SK-N-SH (cell line): ENCODE results near the gene IKZF5. TPM values are rescaled to one million over a fixed set of nuclear protein-coding genes. Genes with fewer than 3 reads are reported as not detected.

ENCODE experiments used
- CTCF ChIA-PET: fragments of 300-600, 350-600 bp; formaldehyde crosslinking; extraction: SDS; loops from one replicate; lab custom pipeline; 2021; lab: Yijun Ruan, JAX
- POLR2A ChIA-PET: fragments of 350-600 bp; sonication (Branson Sonifier 250); formaldehyde crosslinking; extraction: SDS; loops from one replicate; lab custom pipeline; 2020; ENCODE audit warnings: antibody characterized with exemption, inconsistent platforms; lab: Yijun Ruan, JAX
- DNase-seq: peaks from one replicate; pipeline ENCODE4 v3.0.0; 2012
- H2AFZ ChIP-seq: fragments of 200-600 bp; sonication (generic); 2 replicates; pipeline ENCODE4 v1.8.1; 2016; ENCODE audit warnings: antibody characterized with exemption, mild to moderate bottlenecking, low read depth
- H3F3A ChIP-seq: fragments of 200-600 bp; sonication (generic); replicated peaks from 2 replicates; pipeline ENCODE3; 2016; ENCODE audit warnings: antibody characterized with exemption, mild to moderate bottlenecking; ENCODE audit not compliant: insufficient read depth
- H3K27ac ChIP-seq, 2 experiments: fragments of 200-500 bp in 1 of 2; fragments of 200-600 bp in 1 of 2; sonication (Bioruptor generic) in 1 of 2; sonication (generic), shearing (Covaris generic) in 1 of 2; 2 replicates each; pipeline versions ENCODE4 v1.5.1 to v1.6.1; 2014 to 2016; ENCODE audit warnings: low read depth in 2 of 2, inconsistent platforms in 1 of 2, low read length in 1 of 2, mild to moderate bottlenecking in 1 of 2, mixed read lengths in 1 of 2
- H3K27me3 ChIP-seq: fragments of 200-600 bp; sonication (generic), shearing (Covaris generic); 2 replicates; pipeline ENCODE4 v1.6.1; 2016; ENCODE audit warnings: mixed run types; ENCODE audit not compliant: insufficient read depth
- H3K36me3 ChIP-seq, 2 experiments: fragments of 200-500 bp in 1 of 2; fragments of 200-600 bp in 1 of 2; sonication (Bioruptor generic) in 1 of 2; sonication (generic) in 1 of 2; replicated peaks in 1 of 2; 2 replicates each; pipeline versions ENCODE3 to v1.5.1; 2014 to 2016; ENCODE audit warnings: low read length in 1 of 2, mild to moderate bottlenecking in 1 of 2; ENCODE audit not compliant: insufficient read depth in 2 of 2, control insufficient read depth in 1 of 2
- H3K4me1 ChIP-seq, 2 experiments: fragments of 200-500 bp in 1 of 2; fragments of 200-600 bp in 1 of 2; sonication (Bioruptor generic) in 1 of 2; sonication (generic), shearing (Covaris generic) in 1 of 2; 2 replicates each; pipeline versions ENCODE4 v1.5.1 to v1.6.1; 2014 to 2016; ENCODE audit warnings: low read depth in 1 of 2, low read length in 1 of 2, mixed run types in 1 of 2; ENCODE audit not compliant: insufficient read depth in 2 of 2, control insufficient read depth in 1 of 2
- H3K4me2 ChIP-seq: fragments of 200-600 bp; sonication (generic), shearing (Covaris generic); 2 replicates; pipeline ENCODE4 v1.6.1; 2017; ENCODE audit warnings: mixed run types
- H3K4me3 ChIP-seq, 2 experiments: fragments of 200-500 bp in 1 of 2; fragments of 200-600 bp in 1 of 2; sonication (Bioruptor generic) in 1 of 2; sonication (generic), shearing (Covaris generic) in 1 of 2; 2 replicates each; pipeline versions ENCODE4 v1.5.1 to v1.8.1; 2014 to 2016; ENCODE audit warnings: low read depth in 2 of 2, inconsistent platforms in 1 of 2, low read length in 1 of 2, mild to moderate bottlenecking in 1 of 2, mixed read lengths in 1 of 2, moderate library complexity in 1 of 2
- H3K79me2 ChIP-seq: fragments of 200-600 bp; sonication (generic); 2 replicates; pipeline ENCODE4 v1.8.1; 2017; ENCODE audit warnings: mild to moderate bottlenecking; ENCODE audit not compliant: insufficient read depth
- H3K9ac ChIP-seq: fragments of 200-600 bp; sonication (generic); 2 replicates; pipeline ENCODE4 v1.6.1; 2017; ENCODE audit warnings: mixed run types
- H3K9me2 ChIP-seq: fragments of 200-600 bp; sonication (generic); 2 replicates; pipeline ENCODE4 v1.6.1; 2017; ENCODE audit warnings: mixed run types
- H3K9me3 ChIP-seq: fragments of 200-600 bp; sonication (generic); 2 replicates; pipeline ENCODE4 v1.6.1; 2017; ENCODE audit warnings: mixed run types, mild to moderate bottlenecking, moderate library complexity
- H4K20me1 ChIP-seq: fragments of 200-600 bp; sonication (generic); 2 replicates; pipeline ENCODE4 v1.6.1; 2017; ENCODE audit warnings: mild to moderate bottlenecking, mixed run types; ENCODE audit not compliant: insufficient read depth
- EZH2phosphoT487 ChIP-seq: fragments of 200-600 bp; sonication (generic); IDR thresholded peaks from 2 replicates; pipeline ENCODE4 v1.6.1; 2017; ENCODE audit warnings: low read depth, mixed run types, mild to moderate bottlenecking, antibody characterized with exemption, moderate library complexity, borderline replicate concordance
- FOSL2 ChIP-seq: IDR thresholded peaks from 2 replicates; pipeline ENCODE4 v1.4.0; 2012; ENCODE audit warnings: low read depth, mild to moderate bottlenecking, moderate library complexity, borderline replicate concordance
- FOXM1 ChIP-seq: IDR thresholded peaks from 2 replicates; pipeline ENCODE4 v1.4.0; 2012; ENCODE audit warnings: low read depth, mild to moderate bottlenecking
- GABPA ChIP-seq: IDR thresholded peaks from 2 replicates; pipeline ENCODE4 v1.4.0; 2012; ENCODE audit warnings: low read depth, mild to moderate bottlenecking
- GATA2 ChIP-seq: sonication (generic); formaldehyde crosslinking; IDR thresholded peaks from 2 replicates; pipeline ENCODE4 v1.5.0; 2020; ENCODE audit warnings: mild to moderate bottlenecking, missing genetic modification reagents
- NFIC ChIP-seq: IDR thresholded peaks from 2 replicates; pipeline ENCODE4 v1.4.0; 2012; ENCODE audit warnings: borderline replicate concordance
- NRF1 ChIP-seq: IDR thresholded peaks from 2 replicates; pipeline ENCODE4 v1.6.1; 2012; ENCODE audit warnings: low read depth, mild to moderate bottlenecking, low read length
- RAD21 ChIP-seq: IDR thresholded peaks from 2 replicates; pipeline ENCODE4 v1.6.1; 2012; ENCODE audit warnings: mild to moderate bottlenecking, low read length
- RCOR1 ChIP-seq: fragments of 150-350 bp; IDR thresholded peaks from 2 replicates; pipeline ENCODE4 v1.6.1; 2017; ENCODE audit warnings: antibody characterized with exemption, low read length
- RFX5 ChIP-seq: IDR thresholded peaks from 2 replicates; pipeline ENCODE4 v1.6.1; 2012; ENCODE audit warnings: mild to moderate bottlenecking, improper control_type of control experiment, low read length
- RXRA ChIP-seq: IDR thresholded peaks from 2 replicates; pipeline ENCODE4 v1.4.0; 2012; ENCODE audit warnings: low read depth, mild to moderate bottlenecking, borderline replicate concordance
- SIN3A ChIP-seq: IDR thresholded peaks from 2 replicates; pipeline ENCODE4 v1.6.1; 2012; ENCODE audit warnings: low read depth, mild to moderate bottlenecking, low read length, moderate library complexity, borderline replicate concordance
- SMC3 ChIP-seq: IDR thresholded peaks from 2 replicates; pipeline ENCODE4 v1.6.1; 2012; ENCODE audit warnings: low read depth, low read length, improper control_type of control experiment
- TCF12 ChIP-seq: IDR thresholded peaks from 2 replicates; pipeline ENCODE4 v1.4.0; 2012
- TEAD4 ChIP-seq: IDR thresholded peaks from 2 replicates; pipeline ENCODE4 v1.4.0; 2012; ENCODE audit warnings: mild to moderate bottlenecking, borderline replicate concordance; ENCODE audit not compliant: insufficient read depth
- YY1 ChIP-seq: IDR thresholded peaks from 2 replicates; pipeline ENCODE4 v1.4.0; 2012; ENCODE audit warnings: low read depth, mild to moderate bottlenecking
- WGBS: methylation state at CpG from one replicate; pipeline ENCODE4 v1.1.6; 2017; ENCODE audit warnings: low lambda C conversion rate; 5-methylcytosine and 5-hydroxymethylcytosine counted together
- polyA plus RNA-seq, 3 experiments: library from polyadenylated mRNA; depleted of rRNA; stranded (reverse); fragments of >200 nt; gene quantifications; 2 replicates each; pipeline ENCODE4 v1.2.3, GENCODE V29; 2012
- TF ChIP-seq, protein P1 (sequence below): fragments of 150-350 bp; IDR thresholded peaks from 2 replicates; pipeline ENCODE4 v1.6.1; 2016; ENCODE audit warnings: mild to moderate bottlenecking, low read depth, low read length
- TF ChIP-seq, protein P2 (sequence below): IDR thresholded peaks from 2 replicates; pipeline ENCODE4 v1.4.0; 2012; ENCODE audit warnings: low read depth
- TF ChIP-seq, protein P3 (sequence below): IDR thresholded peaks from 2 replicates; pipeline ENCODE4; 2012

The IKZF5 gene
- polyA plus RNA-seq, 1 of the 3 experiments (the other 2 are of a cell fraction), result 2.9 TPM

DNA sequence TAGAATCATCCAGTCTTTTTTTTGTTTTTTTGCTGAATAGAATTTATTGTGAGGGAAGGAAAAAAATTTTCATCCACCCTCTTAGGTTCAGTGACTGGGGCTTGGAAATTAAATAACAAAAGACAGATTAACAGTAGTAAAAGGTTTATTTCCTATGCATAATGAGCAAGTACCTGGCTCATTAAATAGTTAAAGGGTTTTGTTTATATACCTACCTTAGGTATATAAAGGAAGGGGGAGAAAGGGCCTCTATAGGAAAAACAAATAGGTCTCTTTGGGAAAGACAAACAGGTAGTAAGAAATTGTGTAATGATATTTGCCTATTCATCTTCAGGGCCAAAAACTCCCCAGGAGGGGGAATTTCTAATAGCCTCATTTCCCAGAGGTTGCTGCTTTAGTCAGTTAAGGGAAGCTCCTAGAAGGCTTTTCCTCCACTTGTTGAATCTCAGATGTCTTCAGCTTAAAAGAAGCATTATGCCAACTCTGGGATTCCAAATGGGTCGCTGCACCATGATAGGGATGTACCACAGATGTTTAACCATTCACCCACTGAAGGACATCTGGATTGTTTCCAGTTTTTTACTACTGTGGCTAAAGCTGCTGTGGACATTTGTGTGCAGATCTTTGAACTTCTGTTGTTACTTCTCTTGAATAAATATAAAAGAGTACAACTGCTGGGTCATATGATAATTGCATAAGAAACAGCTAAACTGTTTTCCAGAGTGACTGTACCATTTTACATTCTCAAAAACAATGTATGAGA is 11.5 kb upstream of the IKZF5 start (continued):
- TF ChIP-seq, protein P1, sequence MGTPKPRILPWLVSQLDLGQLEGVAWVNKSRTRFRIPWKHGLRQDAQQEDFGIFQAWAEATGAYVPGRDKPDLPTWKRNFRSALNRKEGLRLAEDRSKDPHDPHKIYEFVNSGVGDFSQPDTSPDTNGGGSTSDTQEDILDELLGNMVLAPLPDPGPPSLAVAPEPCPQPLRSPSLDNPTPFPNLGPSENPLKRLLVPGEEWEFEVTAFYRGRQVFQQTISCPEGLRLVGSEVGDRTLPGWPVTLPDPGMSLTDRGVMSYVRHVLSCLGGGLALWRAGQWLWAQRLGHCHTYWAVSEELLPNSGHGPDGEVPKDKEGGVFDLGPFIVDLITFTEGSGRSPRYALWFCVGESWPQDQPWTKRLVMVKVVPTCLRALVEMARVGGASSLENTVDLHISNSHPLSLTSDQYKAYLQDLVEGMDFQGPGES, result no peak
- TF ChIP-seq TEAD4 (no peak), RFX5 (no peak), RAD21 (no peak)
- TF ChIP-seq, protein P2, sequence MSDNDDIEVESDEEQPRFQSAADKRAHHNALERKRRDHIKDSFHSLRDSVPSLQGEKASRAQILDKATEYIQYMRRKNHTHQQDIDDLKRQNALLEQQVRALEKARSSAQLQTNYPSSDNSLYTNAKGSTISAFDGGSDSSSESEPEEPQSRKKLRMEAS, result no peak

DNA sequence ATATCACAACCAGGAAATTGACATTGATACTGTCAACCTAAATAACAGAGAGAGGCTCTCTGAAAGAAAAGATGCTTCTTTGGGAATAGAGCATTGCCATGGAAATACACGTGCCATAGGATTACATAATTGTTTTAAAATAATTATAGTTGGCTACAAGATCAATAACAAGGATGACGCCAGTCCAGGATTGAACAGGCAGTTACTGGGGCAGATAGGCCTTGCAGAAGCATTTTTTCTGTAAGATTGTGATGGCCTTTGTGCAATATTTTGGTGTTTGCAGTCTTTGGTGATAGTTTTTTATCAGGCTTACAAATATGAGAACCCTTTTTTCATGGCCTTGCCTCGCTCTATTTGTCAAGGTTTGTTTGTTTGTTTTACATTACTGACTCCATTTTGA is 10.7 kb upstream of the IKZF5 start:
- Histone ChIP-seq H3K9me3 (no peaks in the 10 kb centered on the region), H3K9ac (no peak overlapping the region), H2AFZ (no peak overlapping the region), H3F3A (no peaks in the 10 kb centered on the region), H4K20me1 (no peaks in the 10 kb centered on the region), H3K79me2 (no peaks in the 10 kb centered on the region), H3K36me3 (no peaks in the 10 kb centered on the region), H3K27me3 (no peaks in the 10 kb centered on the region), H3K4me3 (no peak overlapping the region), H3K4me2 (no peak overlapping the region), H3K4me1 (no peaks in the 10 kb centered on the region), H3K27ac (no peak overlapping the region), H3K9me2 (no peaks in the 10 kb centered on the region)
- 70% methylated on average over 3 of the region's 3 CpGs for WGBS
- no peak for DNase-seq
- POLR2A ChIA-PET, result no interaction called here
- CTCF ChIA-PET, result interaction anchor here (3.1 kb wide), 1 partner anchor 24 kb away, joined by 11 read pairs; no protein-coding TSS in a partner anchor
- TF ChIP-seq RXRA, result no peak
- no peak for TF ChIP-seq FOSL2
- TF ChIP-seq TCF12, result no peak
- no peak for TF ChIP-seq RCOR1
- no peak for TF ChIP-seq RFX5
- TF ChIP-seq EZH2phosphoT487, result no peak
- TF ChIP-seq, protein P3, sequence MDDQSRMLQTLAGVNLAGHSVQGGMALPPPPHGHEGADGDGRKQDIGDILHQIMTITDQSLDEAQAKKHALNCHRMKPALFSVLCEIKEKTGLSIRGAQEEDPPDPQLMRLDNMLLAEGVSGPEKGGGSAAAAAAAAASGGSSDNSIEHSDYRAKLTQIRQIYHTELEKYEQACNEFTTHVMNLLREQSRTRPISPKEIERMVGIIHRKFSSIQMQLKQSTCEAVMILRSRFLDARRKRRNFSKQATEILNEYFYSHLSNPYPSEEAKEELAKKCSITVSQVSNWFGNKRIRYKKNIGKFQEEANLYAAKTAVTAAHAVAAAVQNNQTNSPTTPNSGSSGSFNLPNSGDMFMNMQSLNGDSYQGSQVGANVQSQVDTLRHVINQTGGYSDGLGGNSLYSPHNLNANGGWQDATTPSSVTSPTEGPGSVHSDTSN, result no peak
- no peak for TF ChIP-seq RAD21
- TF ChIP-seq NFIC, result no peak
- TF ChIP-seq, protein P1, result no peak
- no peak for TF ChIP-seq TEAD4
- no peak for TF ChIP-seq YY1
- TF ChIP-seq NRF1, result no peak
- TF ChIP-seq SIN3A, result no peak
- no peak for TF ChIP-seq GABPA
- TF ChIP-seq FOXM1, result no peak
- TF ChIP-seq SMC3, result no peak
- TF ChIP-seq GATA2 (CRISPR knock-in tag), result no peak
